CD8-positive, alpha-beta memory T cell (primary cell): ENCODE results near the gene DUSP1. TPM values are rescaled to one million over a fixed set of nuclear protein-coding genes. Genes with fewer than 3 reads are reported as not detected.
A peak's percentile ranks its signal among the peaks of the same experiment; 100 is the strongest.
"Not testable (repeated sequence)": the region's sequence is repeated elsewhere in the genome, so short reads cannot be mapped to it uniquely, and the experiment has no call there.

Source experiments
- CTCF ChIA-PET: fragments of 350-600 bp; sonication (Branson Sonifier 250); formaldehyde crosslinking; loops from one replicate; lab custom pipeline; 2021; ENCODE audit warnings: antibody characterized with exemption; lab: Charles Lee
- POLR2A ChIA-PET: fragments of 350-600 bp; sonication (Branson Sonifier 250); formaldehyde crosslinking; loops from one replicate; lab custom pipeline; 2021; ENCODE audit warnings: antibody characterized with exemption; lab: Charles Lee
- DNase-seq, 5 donors: peaks; one replicate each; pipeline versions ENCODE4 v3.0.0 to v3.0.0-alpha.2; 2020 to 2022; ENCODE audit warnings: mixed read lengths in 1 of 5
- H3K27ac ChIP-seq: one replicate; pipeline ENCODE4 v1.7.0; 2013; ENCODE audit warnings: low read depth, mild to moderate bottlenecking, low read length, moderate library complexity
- H3K27me3 ChIP-seq: 2 replicates; pipeline ENCODE4 v1.7.0; 2013; ENCODE audit warnings: low read length, mild to moderate bottlenecking; ENCODE audit not compliant: insufficient read depth, poor library complexity, severe bottlenecking
- H3K36me3 ChIP-seq: 2 replicates; pipeline ENCODE4 v1.7.0; 2013; ENCODE audit warnings: mild to moderate bottlenecking, low read length, moderate library complexity; ENCODE audit not compliant: insufficient read depth
- H3K4me1 ChIP-seq: 2 replicates; pipeline ENCODE4 v1.7.0; 2013; ENCODE audit warnings: mild to moderate bottlenecking, low read length, moderate library complexity; ENCODE audit not compliant: insufficient read depth
- H3K4me3 ChIP-seq: 2 replicates; pipeline ENCODE4 v1.7.0; 2013; ENCODE audit warnings: mild to moderate bottlenecking, low read length
- H3K9me3 ChIP-seq: 2 replicates; pipeline ENCODE4 v1.7.0; 2013; ENCODE audit warnings: mild to moderate bottlenecking, low read length
- H3K27ac Mint-ChIP-seq, 8 donors: one replicate each; pipeline ENCODE4 v1.8.0; 2020 to 2021; ENCODE audit warnings: mixed read lengths in 8 of 8, mild to moderate bottlenecking in 6 of 8, inconsistent platforms in 3 of 8, moderate library complexity in 3 of 8
- H3K27me3 Mint-ChIP-seq, 2 donors: one replicate each; pipeline ENCODE4 v1.8.0; 2020 to 2021; ENCODE audit warnings: mixed read lengths in 2 of 2, mild to moderate bottlenecking in 1 of 2, moderate library complexity in 1 of 2
- H3K36me3 Mint-ChIP-seq, 3 donors: one replicate each; pipeline ENCODE4 v1.8.0; 2020 to 2021; ENCODE audit warnings: mixed read lengths in 3 of 3, inconsistent platforms in 1 of 3, mild to moderate bottlenecking in 1 of 3
- H3K4me1 Mint-ChIP-seq, 3 donors: one replicate each; pipeline ENCODE4 v1.8.0; 2020 to 2021; ENCODE audit warnings: mixed read lengths in 3 of 3, inconsistent platforms in 1 of 3, mild to moderate bottlenecking in 1 of 3
- H3K4me3 Mint-ChIP-seq, 7 donors: one replicate each; pipeline ENCODE4 v1.8.0; 2020 to 2021; ENCODE audit warnings: mixed read lengths in 7 of 7, mild to moderate bottlenecking in 6 of 7, moderate library complexity in 4 of 7, inconsistent platforms in 2 of 7
- H3K9me3 Mint-ChIP-seq, 5 donors: one replicate each; pipeline ENCODE4 v1.8.0; 2020 to 2022; ENCODE audit warnings: mixed read lengths in 5 of 5, mild to moderate bottlenecking in 3 of 5, moderate library complexity in 2 of 5, inconsistent platforms in 1 of 5
- polyA plus RNA-seq: library from polyadenylated mRNA; unstranded; fragments of 300-500 nt; fragmentation: Illumina TruSeq; gene quantifications from one replicate; pipeline ENCODE4 v1.2.3, GENCODE V29; 2021
- total RNA-seq, 2 experiments: library from RNA; stranded (reverse); gene quantifications; one replicate each; pipeline ENCODE4 v1.2.3, GENCODE V29; 2021

The DUSP1 gene
- total and polyA plus RNA-seq, 3 experiments from 2014 or later: 9.4 to 1,007 (median 10.9) TPM

DNA sequence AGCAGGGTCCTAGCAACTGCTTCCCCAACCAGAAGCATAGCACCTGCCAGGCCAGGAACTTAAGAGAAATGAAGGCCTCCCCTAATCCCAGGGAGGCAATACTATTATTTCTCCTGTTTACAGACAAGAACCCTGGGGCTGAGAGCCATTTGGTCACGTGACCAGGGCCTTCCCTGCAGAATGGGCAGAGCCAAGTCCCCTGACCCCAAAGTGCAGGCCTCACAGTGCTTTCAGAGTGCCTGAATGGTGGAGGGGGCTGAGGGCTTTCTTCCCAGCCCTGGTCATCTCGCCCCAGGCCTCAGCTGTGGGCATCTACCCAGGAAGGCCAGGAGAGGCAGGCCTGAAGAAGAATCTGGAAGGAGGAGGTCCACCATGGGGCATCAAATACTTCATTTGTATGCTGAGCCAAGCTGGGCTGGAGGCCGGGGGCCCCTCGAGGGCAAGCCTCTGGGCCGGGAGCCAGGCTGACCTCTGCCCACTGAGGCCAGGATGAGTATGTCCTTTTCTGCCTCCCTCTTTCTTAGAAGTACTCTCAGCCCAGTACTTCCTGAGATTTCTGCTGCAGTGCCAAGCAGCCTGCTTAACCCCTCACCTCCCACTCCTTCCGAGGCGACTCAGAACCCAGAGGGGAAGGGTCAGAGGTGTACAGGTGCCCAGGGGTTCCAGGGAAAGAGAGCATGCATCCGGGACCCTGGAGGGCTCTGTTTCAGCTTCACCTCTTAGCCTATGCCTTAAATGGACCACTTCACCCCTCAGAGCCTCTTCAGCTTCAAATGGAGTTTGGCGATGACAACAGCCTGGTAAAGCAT, 18.9 kb upstream of the DUSP1 start:
- Mint-ChIP-seq H3K36me3 (no peaks in the 10 kb centered on the region), H3K4me1 (peaks cover 0 to 4% (median 1%) of the 10 kb centered on the region in 3 donors), H3K9me3 (no peaks in the 10 kb centered on the region), H3K4me3 (no peak overlapping the region), H3K27ac (no peak overlapping the region), H3K27me3 (no peaks in the 10 kb centered on the region)
- no peaks in the 10 kb centered on the region for H3K9me3 ChIP-seq
- CTCF ChIA-PET: interaction anchor here (1.3 kb wide), 1 partner anchor 18 kb away, joined by 3 read pairs; no protein-coding TSS in a partner anchor
- no peaks in the 10 kb centered on the region for H3K4me1 ChIP-seq
- POLR2A ChIA-PET: no interaction called here
- DNase-seq: no peak
- H3K27ac ChIP-seq: peak overlapping the region; percentile 82
- H3K4me3 ChIP-seq: no peak overlapping the region
- H3K27me3 ChIP-seq: no peaks in the 10 kb centered on the region
- no peaks in the 10 kb centered on the region for H3K36me3 ChIP-seq

DNA sequence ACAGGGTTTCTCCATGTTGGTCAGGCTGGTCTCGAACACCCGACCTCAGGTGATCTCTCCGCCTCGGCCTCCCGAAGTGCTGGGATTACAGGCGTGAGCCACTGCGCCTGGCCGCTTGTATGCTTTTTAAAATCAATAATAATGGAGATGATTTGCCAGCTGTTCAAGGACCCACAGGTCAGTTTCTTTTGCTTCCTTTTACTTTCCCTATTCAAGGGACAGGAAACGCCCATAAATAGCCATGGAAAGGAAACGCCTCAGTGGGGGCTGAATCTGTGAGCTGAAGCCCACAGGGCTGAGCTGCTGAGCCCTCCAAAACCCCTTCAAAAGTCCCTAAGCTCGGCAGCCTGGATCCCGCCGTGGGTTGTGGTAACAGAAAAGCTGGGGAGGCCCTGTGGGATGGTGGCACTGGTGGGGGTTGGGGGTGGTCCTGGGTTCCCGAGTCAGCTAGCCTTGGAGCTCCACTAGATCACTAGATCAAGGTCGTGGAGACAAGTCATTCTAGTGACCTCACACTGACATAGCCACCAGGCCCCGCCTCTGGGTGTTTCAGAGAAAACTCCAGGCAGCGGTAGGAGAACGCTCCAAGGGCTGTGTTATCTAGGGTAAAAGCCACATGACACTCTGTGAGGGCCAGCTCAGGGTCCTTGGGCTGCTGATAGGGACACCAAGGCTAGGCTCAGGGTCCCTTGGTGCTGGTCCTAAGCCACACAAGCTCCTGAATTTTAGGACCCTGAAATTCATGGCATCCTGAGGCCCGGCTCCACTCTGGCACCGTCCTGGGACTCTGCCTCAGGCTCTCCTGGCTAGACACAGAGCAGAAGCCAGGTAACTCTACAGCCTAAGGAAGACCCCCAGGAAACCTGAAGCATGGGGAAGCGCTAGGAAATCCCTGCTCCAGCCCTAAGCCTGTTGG, 18.0 kb upstream of the DUSP1 start:
- no peaks in the 10 kb centered on the region for H3K9me3 Mint-ChIP-seq
- H3K4me3 Mint-ChIP-seq: no peak overlapping the region
- Histone ChIP-seq H3K27me3 (no peaks in the 10 kb centered on the region), H3K27ac (peak overlapping the region; percentile 82), H3K36me3 (no peaks in the 10 kb centered on the region), H3K4me3 (no peak overlapping the region), H3K4me1 (no peaks in the 10 kb centered on the region), H3K9me3 (no peaks in the 10 kb centered on the region)
- POLR2A ChIA-PET: interaction anchor here (0.8 to 1.4 kb wide), 2 partner anchors 12 to 17 kb away, joined by 3 to 4 read pairs; no protein-coding TSS in a partner anchor
- no peaks in the 10 kb centered on the region for H3K27me3 Mint-ChIP-seq
- no peak for DNase-seq
- H3K4me1 Mint-ChIP-seq: peaks cover 0 to 4% (median 1%) of the 10 kb centered on the region in 3 donors
- no peaks in the 10 kb centered on the region for H3K36me3 Mint-ChIP-seq
- peak overlapping the region in 3 of 8 donors; percentile 17 to 50 (median 33) for H3K27ac Mint-ChIP-seq
- CTCF ChIA-PET: interaction anchor here (1.0 to 1.3 kb wide), 2 partner anchors 18 to 143 kb away, joined by 3 read pairs; no protein-coding TSS in a partner anchor

DNA sequence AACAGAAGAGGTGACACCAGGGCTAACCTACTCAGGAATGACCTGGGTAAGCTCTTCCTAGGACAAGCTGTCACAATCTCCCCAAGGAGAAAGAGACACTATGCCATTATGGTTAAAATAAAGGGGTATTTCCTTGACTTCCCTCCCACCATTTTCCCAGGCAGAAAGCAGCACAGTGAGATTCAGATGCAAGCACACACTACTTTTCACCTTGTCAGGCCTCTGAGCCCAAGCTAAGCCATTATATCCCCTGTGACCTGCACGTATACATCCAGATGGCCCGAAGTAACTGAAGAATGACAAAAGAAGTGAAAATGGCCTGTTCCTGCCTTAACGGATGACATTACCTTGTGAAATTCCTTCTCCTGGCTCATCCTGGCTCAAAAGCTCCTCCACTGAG, 16.5 kb upstream of the DUSP1 start:
- H3K4me1 ChIP-seq, H3K36me3 ChIP-seq, H3K4me1 Mint-ChIP-seq, H3K27me3 ChIP-seq, H3K27me3 Mint-ChIP-seq, H3K36me3 Mint-ChIP-seq, H3K27ac ChIP-seq, H3K4me3 ChIP-seq, H3K4me3 Mint-ChIP-seq, H3K9me3 ChIP-seq, H3K9me3 Mint-ChIP-seq, DNase-seq: not testable (repeated sequence)
- peak overlapping the region in 1 of 8 donors; percentile 48 for H3K27ac Mint-ChIP-seq
- CTCF ChIA-PET: interaction anchor here (0.6 kb wide), 1 partner anchor 10 kb away, joined by 3 read pairs; no protein-coding TSS in a partner anchor
- POLR2A ChIA-PET: interaction anchor here (1.4 kb wide), 1 partner anchor 10 kb away, joined by 3 read pairs; no protein-coding TSS in a partner anchor

DNA sequence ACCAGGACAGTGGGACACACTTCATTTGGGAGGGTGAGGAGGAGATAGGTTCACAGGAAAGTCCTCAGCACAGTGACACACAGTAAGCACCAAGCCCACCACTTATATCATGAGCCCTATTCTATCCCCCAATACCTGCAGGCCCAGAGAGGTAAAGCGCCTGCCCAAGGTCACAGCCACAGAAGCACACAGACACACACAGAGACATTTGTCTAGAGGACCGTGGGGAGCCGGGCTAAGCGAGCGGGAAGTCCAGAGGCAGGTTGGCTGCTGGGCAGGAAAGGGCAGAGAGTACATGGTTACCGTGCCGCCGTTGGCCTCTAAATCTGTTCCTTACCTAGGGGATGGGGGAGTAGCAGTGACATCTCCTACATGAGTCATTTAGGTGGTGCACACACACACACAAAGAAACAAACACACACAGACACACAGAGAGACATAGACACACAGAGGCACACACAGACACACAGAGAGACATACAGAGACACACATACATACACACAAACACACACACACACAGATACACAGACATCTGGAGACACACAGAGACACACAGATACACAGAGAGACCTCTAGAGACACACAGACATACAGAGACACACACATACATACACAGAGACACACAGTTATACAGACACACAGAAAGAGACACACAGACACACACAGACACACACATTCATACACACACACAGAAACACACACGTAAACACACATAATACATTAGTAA, 15.9 kb upstream of the DUSP1 start:
- Mint-ChIP-seq H3K9me3 (no peaks in the 10 kb centered on the region), H3K36me3 (no peaks in the 10 kb centered on the region), H3K4me1 (peaks cover 0 to 4% (median 1%) of the 10 kb centered on the region in 3 donors), H3K4me3 (no peak overlapping the region), H3K27me3 (no peaks in the 10 kb centered on the region), H3K27ac (no peak overlapping the region)
- Histone ChIP-seq H3K27me3 (no peaks in the 10 kb centered on the region), H3K36me3 (no peaks in the 10 kb centered on the region), H3K4me3 (no peak overlapping the region), H3K27ac (no peak overlapping the region), H3K9me3 (no peaks in the 10 kb centered on the region), H3K4me1 (no peaks in the 10 kb centered on the region)
- POLR2A ChIA-PET: interaction anchor here (1.4 kb wide), 1 partner anchor 9 kb away, joined by 3 read pairs; no protein-coding TSS in a partner anchor
- no peak for DNase-seq
- CTCF ChIA-PET: interaction anchor here (0.6 to 1.3 kb wide), 2 partner anchors 10 to 145 kb away, joined by 3 read pairs; no protein-coding TSS in a partner anchor

DNA sequence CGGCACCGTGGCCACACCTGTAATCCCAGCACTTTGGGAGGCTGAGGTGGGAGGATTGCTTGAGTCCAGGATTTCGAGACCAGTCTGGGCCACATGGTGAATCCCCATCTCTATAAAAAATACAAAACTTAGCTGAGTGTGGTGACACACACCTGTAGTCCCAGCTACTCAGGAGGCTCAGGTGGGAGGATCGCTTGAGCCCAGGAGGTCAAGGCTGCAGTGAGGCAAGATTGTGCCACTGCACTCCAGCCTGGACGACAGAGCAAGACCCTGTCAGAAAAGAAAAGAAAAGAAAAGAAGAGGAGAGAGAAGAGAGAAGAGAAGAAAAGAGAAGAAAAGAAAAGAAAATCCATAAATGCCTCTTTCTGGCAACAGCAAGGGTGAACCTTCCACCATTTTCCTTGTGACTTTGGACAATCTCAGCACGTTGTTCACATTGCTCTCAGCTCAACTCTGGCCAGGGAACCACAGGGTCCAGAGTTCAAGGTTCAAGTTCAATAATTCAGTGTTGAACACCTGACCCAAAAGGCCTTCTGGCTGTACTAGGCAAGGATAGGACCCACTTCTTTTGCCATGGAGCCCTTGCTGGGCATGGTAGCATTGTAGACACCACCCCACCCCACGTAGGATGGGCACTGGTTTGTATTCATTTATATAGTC, 14.6 kb upstream of the DUSP1 start:
- Histone ChIP-seq H3K36me3 (no peaks in the 10 kb centered on the region), H3K9me3 (no peaks in the 10 kb centered on the region), H3K27ac (no peak overlapping the region), H3K4me3 (no peak overlapping the region), H3K4me1 (no peaks in the 10 kb centered on the region), H3K27me3 (no peaks in the 10 kb centered on the region)
- CTCF ChIA-PET: interaction anchor here (1.3 to 1.7 kb wide), 2 partner anchors 13 to 147 kb away, joined by 3 to 5 read pairs; no protein-coding TSS in a partner anchor
- POLR2A ChIA-PET: no interaction called here
- peak overlapping the region in 1 of 8 donors; percentile 38 for H3K27ac Mint-ChIP-seq
- H3K36me3 Mint-ChIP-seq: no peaks in the 10 kb centered on the region
- DNase-seq: no peak
- H3K27me3 Mint-ChIP-seq: no peaks in the 10 kb centered on the region
- H3K4me1 Mint-ChIP-seq: peaks cover 0 to 4% (median 1%) of the 10 kb centered on the region in 3 donors
- no peaks in the 10 kb centered on the region for H3K9me3 Mint-ChIP-seq
- no peak overlapping the region for H3K4me3 Mint-ChIP-seq

DNA sequence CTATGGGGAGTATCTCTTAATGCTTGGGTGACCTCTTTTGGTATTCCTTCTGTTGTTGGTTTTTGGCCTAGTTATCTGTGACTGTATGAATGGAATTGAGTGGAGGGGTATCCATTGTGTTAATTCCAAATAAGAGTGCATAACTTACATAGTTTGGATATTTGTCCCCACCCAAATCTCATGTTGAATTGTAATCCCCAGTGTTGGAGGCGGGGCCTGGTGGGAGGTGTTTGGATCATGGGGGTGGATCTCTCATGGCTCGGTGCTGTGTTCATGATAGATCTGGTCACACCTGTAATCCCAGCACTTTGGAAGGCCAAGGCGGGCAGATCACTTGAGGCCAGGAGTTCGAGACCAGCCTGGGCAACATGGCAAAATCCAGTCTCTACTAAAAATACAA, 13.2 kb upstream of the DUSP1 start:
- CTCF ChIA-PET: interaction anchor here (1.0 to 1.7 kb wide), 3 partner anchors 12 to 70 kb away, joined by 3 to 5 read pairs (median 3); no protein-coding TSS in a partner anchor

DNA sequence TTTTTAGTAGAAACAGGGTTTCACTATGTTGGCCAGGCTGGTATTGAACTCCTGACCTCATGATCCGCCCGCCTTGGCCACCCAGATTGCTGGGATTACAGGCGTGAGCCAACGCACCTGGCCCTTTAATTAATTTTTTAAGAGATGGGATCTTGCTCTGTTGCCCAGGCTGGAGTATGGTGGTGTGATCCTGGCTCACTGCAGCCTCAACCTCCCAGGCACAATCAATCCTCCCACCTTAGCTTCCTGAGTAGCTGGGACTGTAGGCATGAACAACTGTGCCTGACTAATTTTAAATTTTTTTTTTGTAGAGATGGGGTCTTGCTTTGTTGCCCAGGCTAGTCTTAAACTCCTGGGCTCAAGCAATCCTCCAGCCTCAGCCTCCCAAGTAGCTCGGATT, 12.3 kb upstream of the DUSP1 start:
- not testable (repeated sequence) for H3K36me3 ChIP-seq, H3K9me3 ChIP-seq, H3K9me3 Mint-ChIP-seq, H3K4me3 Mint-ChIP-seq, H3K27me3 ChIP-seq, H3K4me3 ChIP-seq, DNase-seq, H3K4me1 ChIP-seq, H3K27ac ChIP-seq, H3K4me1 Mint-ChIP-seq, H3K27ac Mint-ChIP-seq, H3K36me3 Mint-ChIP-seq, H3K27me3 Mint-ChIP-seq
- ChIA-PET POLR2A (interaction anchor here (1.4 kb wide), 1 partner anchor 11 kb away, joined by 3 read pairs; no protein-coding TSS in a partner anchor), CTCF (interaction anchor here (1.0 to 1.4 kb wide), 3 partner anchors 17 to 149 kb away, joined by 3 to 4 read pairs (median 3); no protein-coding TSS in a partner anchor)

More for the DNA sequence above, 13.2 kb upstream of the DUSP1 start:
- peak overlapping the region in 1 of 8 donors; percentile 10 for H3K27ac Mint-ChIP-seq
- H3K4me1 Mint-ChIP-seq, H3K4me1 ChIP-seq, H3K27me3 ChIP-seq, H3K36me3 ChIP-seq, H3K4me3 ChIP-seq, H3K36me3 Mint-ChIP-seq, H3K4me3 Mint-ChIP-seq, H3K27me3 Mint-ChIP-seq, DNase-seq, H3K27ac ChIP-seq, H3K9me3 ChIP-seq, H3K9me3 Mint-ChIP-seq: not testable (repeated sequence)
- POLR2A ChIA-PET: interaction anchor here (1.4 kb wide), 1 partner anchor 12 kb away, joined by 3 read pairs; no protein-coding TSS in a partner anchor
